ENCODE data around the gene TMEM143.

Gene TMEM143

GRCh38 chr19:48290771-48291488, 72.8 kb downstream of the TMEM143 start:
- peak; percentile 53 for DNase-seq

- no peak for DNase-seq
Measured at GRCh38 chr19:48290401-48290770, 73.4 kb downstream of the TMEM143 start.

- no peak for DNase-seq
Measured at GRCh38 chr19:48287748-48288147, 76.0 kb downstream of the TMEM143 start.

- no peak for DNase-seq
Measured at GRCh38 chr19:48284896-48285295, 78.8 kb downstream of the TMEM143 start.

- no peak for DNase-seq
Measured at GRCh38 chr19:48283908-48284307, 79.8 kb downstream of the TMEM143 start.
